Right lobe of liver (tissue), 4 donors: ENCODE measurements around the gene GRK7.

Experiments
- POLR2A ChIP-seq: fragments of 450-650 bp; IDR thresholded peaks from one replicate; pipeline ENCODE4 v1.6.1; 2017; ENCODE audit warnings: antibody characterized with exemption, mild to moderate bottlenecking
- TF ChIP-seq, protein P1 (sequence below), 4 donors: fragments of 200-600 bp in 3 of 4; fragments of 450-650 bp in 1 of 4; IDR thresholded peaks; one replicate each; pipeline versions ENCODE4 v1.5.1 to v1.8.0; 2016 to 2022; ENCODE audit warnings: antibody characterized with exemption in 4 of 4, mild to moderate bottlenecking in 2 of 4
- donor health status: DM: no; HTN: no; CAD: no.
- donor health status: DM: no; HTN: no; CAD: no.
- donor health status: DM: no; HTN: yes; CAD: no.

DNA sequence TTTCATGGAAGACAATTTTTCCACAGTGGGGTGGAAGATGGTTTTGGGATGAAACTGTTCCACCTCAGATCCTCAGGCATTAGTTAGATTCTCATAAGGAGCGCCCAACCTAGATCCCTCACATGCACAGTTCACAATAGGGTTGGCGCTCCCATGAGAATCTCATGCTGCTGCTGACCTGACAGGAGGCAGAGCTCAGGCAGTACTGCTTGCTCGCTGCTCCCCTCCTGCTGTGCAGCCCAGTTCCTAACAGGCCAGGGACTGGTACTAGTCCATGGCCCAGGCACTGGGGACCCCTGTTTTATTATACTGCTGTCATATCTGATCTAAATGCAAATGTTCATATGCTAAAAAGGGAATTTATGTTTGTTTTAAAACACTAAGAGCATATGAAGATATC, 9.8 kb upstream of the GRK7 start:
- TF ChIP-seq, protein P1, sequence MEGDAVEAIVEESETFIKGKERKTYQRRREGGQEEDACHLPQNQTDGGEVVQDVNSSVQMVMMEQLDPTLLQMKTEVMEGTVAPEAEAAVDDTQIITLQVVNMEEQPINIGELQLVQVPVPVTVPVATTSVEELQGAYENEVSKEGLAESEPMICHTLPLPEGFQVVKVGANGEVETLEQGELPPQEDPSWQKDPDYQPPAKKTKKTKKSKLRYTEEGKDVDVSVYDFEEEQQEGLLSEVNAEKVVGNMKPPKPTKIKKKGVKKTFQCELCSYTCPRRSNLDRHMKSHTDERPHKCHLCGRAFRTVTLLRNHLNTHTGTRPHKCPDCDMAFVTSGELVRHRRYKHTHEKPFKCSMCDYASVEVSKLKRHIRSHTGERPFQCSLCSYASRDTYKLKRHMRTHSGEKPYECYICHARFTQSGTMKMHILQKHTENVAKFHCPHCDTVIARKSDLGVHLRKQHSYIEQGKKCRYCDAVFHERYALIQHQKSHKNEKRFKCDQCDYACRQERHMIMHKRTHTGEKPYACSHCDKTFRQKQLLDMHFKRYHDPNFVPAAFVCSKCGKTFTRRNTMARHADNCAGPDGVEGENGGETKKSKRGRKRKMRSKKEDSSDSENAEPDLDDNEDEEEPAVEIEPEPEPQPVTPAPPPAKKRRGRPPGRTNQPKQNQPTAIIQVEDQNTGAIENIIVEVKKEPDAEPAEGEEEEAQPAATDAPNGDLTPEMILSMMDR (IDR thresholded peaks at IDR 0.05): no peak
- no peak for TF ChIP-seq POLR2A
